GM23338 (cell line): ENCODE results near the gene ARHGEF9. TPM values are rescaled to one million over a fixed set of nuclear protein-coding genes. Genes with fewer than 3 reads are reported as not detected.

Source experiments
- ATAC-seq: fragments of 200-7000 bp; cut with Tn5 transposase; 3 replicates; pipeline ENCODE4 v1.9.1; 2020
- DNase-seq: peaks from one replicate; pipeline ENCODE4 v3.0.0-alpha.2; 2015; ENCODE audit warnings: low spot score
- H2AFZ ChIP-seq: fragments of 200-600 bp; sonication (generic); 2 replicates; pipeline ENCODE4 v1.8.0; 2016; ENCODE audit warnings: antibody characterized with exemption, mild to moderate bottlenecking, moderate library complexity
- H3F3A ChIP-seq: fragments of 200-600 bp; sonication (generic); replicated peaks from 2 replicates; pipeline ENCODE4 v1.8.0; 2017; ENCODE audit warnings: antibody characterized with exemption, mixed run types, low read depth
- H3K27ac ChIP-seq: fragments of 200-600 bp; sonication (generic); 2 replicates; pipeline ENCODE4 v1.6.1; 2016; ENCODE audit warnings: low read depth
- H3K27me3 ChIP-seq: fragments of 200-600 bp; sonication (generic); 2 replicates; pipeline ENCODE4 v1.8.0; 2016; ENCODE audit warnings: mild to moderate bottlenecking, mixed run types, moderate library complexity; ENCODE audit not compliant: insufficient read depth
- H3K36me3 ChIP-seq: fragments of 200-600 bp; sonication (generic); 2 replicates; pipeline ENCODE4 v1.8.0; 2016; ENCODE audit warnings: mild to moderate bottlenecking; ENCODE audit not compliant: insufficient read depth
- H3K4me1 ChIP-seq: fragments of 200-600 bp; sonication (generic); 2 replicates; pipeline ENCODE4 v1.8.0; 2016; ENCODE audit warnings: mild to moderate bottlenecking, moderate library complexity; ENCODE audit not compliant: insufficient read depth
- H3K4me2 ChIP-seq: fragments of 200-600 bp; sonication (generic); 2 replicates; pipeline ENCODE4 v1.7.1; 2017; ENCODE audit warnings: mixed run types
- H3K4me3 ChIP-seq: fragments of 200-600 bp; sonication (generic); 2 replicates; pipeline ENCODE4 v1.6.1; 2016; ENCODE audit warnings: mixed run types
- H3K79me2 ChIP-seq: fragments of 200-600 bp; sonication (generic); replicated peaks from 2 replicates; pipeline ENCODE4 v1.8.0; 2017; ENCODE audit warnings: mild to moderate bottlenecking; ENCODE audit not compliant: insufficient read depth
- H3K9me2 ChIP-seq: fragments of 200-600 bp; sonication (generic); 2 replicates; pipeline ENCODE4 v1.8.0; 2017; ENCODE audit not compliant: insufficient read depth
- H4K20me1 ChIP-seq: fragments of 200-600 bp; sonication (generic); replicated peaks from 2 replicates; pipeline ENCODE4 v1.8.0; 2017; ENCODE audit warnings: mild to moderate bottlenecking; ENCODE audit not compliant: insufficient read depth
- H3K27ac Mint-ChIP-seq: 2 replicates; pipeline ENCODE4 v1.8.0; 2020; ENCODE audit warnings: inconsistent platforms, mild to moderate bottlenecking, moderate library complexity, mixed read lengths
- H3K27me3 Mint-ChIP-seq: 3 replicates; pipeline ENCODE4 v1.8.0; 2022; ENCODE audit warnings: low read depth, mild to moderate bottlenecking, moderate library complexity, mixed read lengths, inconsistent platforms; ENCODE audit not compliant: insufficient read depth, poor library complexity
- H3K36me3 Mint-ChIP-seq: 3 replicates; pipeline ENCODE4 v1.8.0; 2021; ENCODE audit warnings: low read depth, mild to moderate bottlenecking, inconsistent platforms, moderate library complexity, mixed read lengths
- H3K4me1 Mint-ChIP-seq: 3 replicates; pipeline ENCODE4 v1.8.0; 2020; ENCODE audit warnings: mild to moderate bottlenecking, inconsistent platforms, mixed read lengths
- H3K4me3 Mint-ChIP-seq: 3 replicates; pipeline ENCODE4 v1.8.0; 2021; ENCODE audit warnings: moderate library complexity, mild to moderate bottlenecking, inconsistent platforms, mixed read lengths
- H3K9me3 Mint-ChIP-seq: 3 replicates; pipeline ENCODE4 v1.8.0; 2020; ENCODE audit warnings: moderate library complexity, mild to moderate bottlenecking, inconsistent platforms, mixed read lengths
- POLR2AphosphoS5 ChIP-seq: IDR thresholded peaks from 2 replicates; pipeline ENCODE4 v1.6.1; 2016; ENCODE audit warnings: antibody characterized with exemption, low read depth
- STAT1 ChIP-seq: IDR thresholded peaks from one replicate; pipeline ENCODE4 v1.6.1; 2016; ENCODE audit warnings: antibody characterized with exemption; ENCODE audit not compliant: unreplicated experiment
- ZNF114 ChIP-seq: fragments of 250-450 bp; sonication (Bioruptor Pico); IDR thresholded peaks from 2 replicates; pipeline ENCODE4 v1.5.0; 2020; ENCODE audit warnings: mild to moderate bottlenecking, moderate library complexity
- polyA plus RNA-seq: library from polyadenylated mRNA; unstranded; fragments of >200 nt; fragmentation: Nextera tagmentation; extraction: Ambion mirVana; gene quantifications from 2 replicates; pipeline ENCODE4 v1.2.1, GENCODE V29; 2016
- total RNA-seq: library from RNA; depleted of rRNA; stranded (reverse); fragments of >200 nt; shearing (Covaris generic); gene quantifications from 2 replicates; pipeline ENCODE4 v1.2.3, GENCODE V29; 2014
- TF ChIP-seq, protein P1 (sequence below): IDR thresholded peaks from 2 replicates; pipeline ENCODE4 v1.6.1; 2016; ENCODE audit warnings: antibody characterized with exemption
- TF ChIP-seq, protein P2 (sequence below): IDR thresholded peaks from one replicate; pipeline ENCODE4 v1.6.1; 2018; ENCODE audit warnings: antibody characterized with exemption; ENCODE audit not compliant: unreplicated experiment
- TF ChIP-seq, protein P3 (sequence below): fragments of 250-450 bp; sonication (Bioruptor Pico); IDR thresholded peaks from 2 replicates; pipeline ENCODE4 v1.5.0; 2020; ENCODE audit warnings: mild to moderate bottlenecking, moderate library complexity

The ARHGEF9 gene
- total and polyA plus RNA-seq, 2 experiments from 2014 or later, result 23.1 to 35.9 TPM

DNA sequence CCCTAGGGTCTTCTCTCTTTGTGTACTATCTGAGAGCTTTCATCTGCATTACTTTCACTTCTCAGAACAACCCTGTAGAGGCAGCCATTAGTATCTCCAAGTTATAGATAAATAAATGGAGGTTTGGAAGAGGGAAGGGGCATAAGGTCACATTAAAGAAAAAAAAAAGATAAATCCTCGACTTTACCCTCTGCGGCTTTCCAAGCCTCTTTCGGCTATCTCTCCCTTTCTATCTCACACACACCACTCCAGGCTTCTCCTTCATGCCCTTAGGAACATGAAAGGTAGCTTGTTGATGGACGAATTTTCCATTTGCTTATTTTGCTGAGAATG lies 660 bp upstream of the ARHGEF9 start (continued):
- TF ChIP-seq, protein P1, sequence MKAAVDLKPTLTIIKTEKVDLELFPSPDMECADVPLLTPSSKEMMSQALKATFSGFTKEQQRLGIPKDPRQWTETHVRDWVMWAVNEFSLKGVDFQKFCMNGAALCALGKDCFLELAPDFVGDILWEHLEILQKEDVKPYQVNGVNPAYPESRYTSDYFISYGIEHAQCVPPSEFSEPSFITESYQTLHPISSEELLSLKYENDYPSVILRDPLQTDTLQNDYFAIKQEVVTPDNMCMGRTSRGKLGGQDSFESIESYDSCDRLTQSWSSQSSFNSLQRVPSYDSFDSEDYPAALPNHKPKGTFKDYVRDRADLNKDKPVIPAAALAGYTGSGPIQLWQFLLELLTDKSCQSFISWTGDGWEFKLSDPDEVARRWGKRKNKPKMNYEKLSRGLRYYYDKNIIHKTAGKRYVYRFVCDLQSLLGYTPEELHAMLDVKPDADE, result no peak
- TF ChIP-seq, protein P2, sequence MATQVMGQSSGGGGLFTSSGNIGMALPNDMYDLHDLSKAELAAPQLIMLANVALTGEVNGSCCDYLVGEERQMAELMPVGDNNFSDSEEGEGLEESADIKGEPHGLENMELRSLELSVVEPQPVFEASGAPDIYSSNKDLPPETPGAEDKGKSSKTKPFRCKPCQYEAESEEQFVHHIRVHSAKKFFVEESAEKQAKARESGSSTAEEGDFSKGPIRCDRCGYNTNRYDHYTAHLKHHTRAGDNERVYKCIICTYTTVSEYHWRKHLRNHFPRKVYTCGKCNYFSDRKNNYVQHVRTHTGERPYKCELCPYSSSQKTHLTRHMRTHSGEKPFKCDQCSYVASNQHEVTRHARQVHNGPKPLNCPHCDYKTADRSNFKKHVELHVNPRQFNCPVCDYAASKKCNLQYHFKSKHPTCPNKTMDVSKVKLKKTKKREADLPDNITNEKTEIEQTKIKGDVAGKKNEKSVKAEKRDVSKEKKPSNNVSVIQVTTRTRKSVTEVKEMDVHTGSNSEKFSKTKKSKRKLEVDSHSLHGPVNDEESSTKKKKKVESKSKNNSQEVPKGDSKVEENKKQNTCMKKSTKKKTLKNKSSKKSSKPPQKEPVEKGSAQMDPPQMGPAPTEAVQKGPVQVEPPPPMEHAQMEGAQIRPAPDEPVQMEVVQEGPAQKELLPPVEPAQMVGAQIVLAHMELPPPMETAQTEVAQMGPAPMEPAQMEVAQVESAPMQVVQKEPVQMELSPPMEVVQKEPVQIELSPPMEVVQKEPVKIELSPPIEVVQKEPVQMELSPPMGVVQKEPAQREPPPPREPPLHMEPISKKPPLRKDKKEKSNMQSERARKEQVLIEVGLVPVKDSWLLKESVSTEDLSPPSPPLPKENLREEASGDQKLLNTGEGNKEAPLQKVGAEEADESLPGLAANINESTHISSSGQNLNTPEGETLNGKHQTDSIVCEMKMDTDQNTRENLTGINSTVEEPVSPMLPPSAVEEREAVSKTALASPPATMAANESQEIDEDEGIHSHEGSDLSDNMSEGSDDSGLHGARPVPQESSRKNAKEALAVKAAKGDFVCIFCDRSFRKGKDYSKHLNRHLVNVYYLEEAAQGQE, result no peak
- TF ChIP-seq ZNF114 (CRISPR knock-in tag), result no peak

DNA sequence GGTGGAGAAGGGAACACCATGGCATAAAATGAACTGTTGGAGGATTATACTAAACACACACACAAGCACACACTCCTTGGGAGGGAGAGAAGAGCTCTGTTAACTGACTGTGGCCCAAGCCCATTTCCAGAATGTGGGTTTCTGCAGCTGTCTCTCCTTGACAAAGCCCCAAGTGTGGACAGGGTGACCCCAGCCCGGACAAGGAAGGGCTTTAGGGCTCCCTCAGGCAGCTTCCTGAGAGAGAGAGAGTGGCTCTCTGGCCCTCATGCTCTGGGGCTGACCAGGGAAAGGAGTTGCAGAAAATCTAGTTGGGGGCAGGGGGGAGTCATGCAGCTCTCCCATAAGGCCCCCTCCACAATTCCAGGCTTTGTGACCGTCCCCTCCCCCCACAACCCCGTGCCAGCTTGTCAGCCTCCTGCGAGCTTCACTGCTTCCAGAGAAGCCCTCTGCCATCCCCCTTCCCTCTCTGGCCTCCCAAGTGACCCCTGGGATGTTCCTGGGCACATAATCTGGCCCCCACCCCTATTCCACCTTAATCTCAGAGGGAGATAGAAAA lies 590 bp downstream of the ARHGEF9 start:
- peaks cover 48% of the 10 kb centered on the region for H3K79me2 ChIP-seq
- H3K4me2 ChIP-seq, result peak overlapping the region; percentile 77
- no peaks in the 10 kb centered on the region for H3K9me2 ChIP-seq
- no peaks in the 10 kb centered on the region for H3F3A ChIP-seq
- peak; percentile 18 for ATAC-seq
- no peak for DNase-seq
- peaks cover 12% of the 10 kb centered on the region for H3K4me1 ChIP-seq
- peak overlapping the region; percentile 75 for H3K4me3 Mint-ChIP-seq
- TF ChIP-seq STAT1 (no peak), POLR2AphosphoS5 (no peak), ZNF114 (CRISPR knock-in tag) (no peak)
- TF ChIP-seq, protein P2, result no peak
- TF ChIP-seq, protein P3, sequence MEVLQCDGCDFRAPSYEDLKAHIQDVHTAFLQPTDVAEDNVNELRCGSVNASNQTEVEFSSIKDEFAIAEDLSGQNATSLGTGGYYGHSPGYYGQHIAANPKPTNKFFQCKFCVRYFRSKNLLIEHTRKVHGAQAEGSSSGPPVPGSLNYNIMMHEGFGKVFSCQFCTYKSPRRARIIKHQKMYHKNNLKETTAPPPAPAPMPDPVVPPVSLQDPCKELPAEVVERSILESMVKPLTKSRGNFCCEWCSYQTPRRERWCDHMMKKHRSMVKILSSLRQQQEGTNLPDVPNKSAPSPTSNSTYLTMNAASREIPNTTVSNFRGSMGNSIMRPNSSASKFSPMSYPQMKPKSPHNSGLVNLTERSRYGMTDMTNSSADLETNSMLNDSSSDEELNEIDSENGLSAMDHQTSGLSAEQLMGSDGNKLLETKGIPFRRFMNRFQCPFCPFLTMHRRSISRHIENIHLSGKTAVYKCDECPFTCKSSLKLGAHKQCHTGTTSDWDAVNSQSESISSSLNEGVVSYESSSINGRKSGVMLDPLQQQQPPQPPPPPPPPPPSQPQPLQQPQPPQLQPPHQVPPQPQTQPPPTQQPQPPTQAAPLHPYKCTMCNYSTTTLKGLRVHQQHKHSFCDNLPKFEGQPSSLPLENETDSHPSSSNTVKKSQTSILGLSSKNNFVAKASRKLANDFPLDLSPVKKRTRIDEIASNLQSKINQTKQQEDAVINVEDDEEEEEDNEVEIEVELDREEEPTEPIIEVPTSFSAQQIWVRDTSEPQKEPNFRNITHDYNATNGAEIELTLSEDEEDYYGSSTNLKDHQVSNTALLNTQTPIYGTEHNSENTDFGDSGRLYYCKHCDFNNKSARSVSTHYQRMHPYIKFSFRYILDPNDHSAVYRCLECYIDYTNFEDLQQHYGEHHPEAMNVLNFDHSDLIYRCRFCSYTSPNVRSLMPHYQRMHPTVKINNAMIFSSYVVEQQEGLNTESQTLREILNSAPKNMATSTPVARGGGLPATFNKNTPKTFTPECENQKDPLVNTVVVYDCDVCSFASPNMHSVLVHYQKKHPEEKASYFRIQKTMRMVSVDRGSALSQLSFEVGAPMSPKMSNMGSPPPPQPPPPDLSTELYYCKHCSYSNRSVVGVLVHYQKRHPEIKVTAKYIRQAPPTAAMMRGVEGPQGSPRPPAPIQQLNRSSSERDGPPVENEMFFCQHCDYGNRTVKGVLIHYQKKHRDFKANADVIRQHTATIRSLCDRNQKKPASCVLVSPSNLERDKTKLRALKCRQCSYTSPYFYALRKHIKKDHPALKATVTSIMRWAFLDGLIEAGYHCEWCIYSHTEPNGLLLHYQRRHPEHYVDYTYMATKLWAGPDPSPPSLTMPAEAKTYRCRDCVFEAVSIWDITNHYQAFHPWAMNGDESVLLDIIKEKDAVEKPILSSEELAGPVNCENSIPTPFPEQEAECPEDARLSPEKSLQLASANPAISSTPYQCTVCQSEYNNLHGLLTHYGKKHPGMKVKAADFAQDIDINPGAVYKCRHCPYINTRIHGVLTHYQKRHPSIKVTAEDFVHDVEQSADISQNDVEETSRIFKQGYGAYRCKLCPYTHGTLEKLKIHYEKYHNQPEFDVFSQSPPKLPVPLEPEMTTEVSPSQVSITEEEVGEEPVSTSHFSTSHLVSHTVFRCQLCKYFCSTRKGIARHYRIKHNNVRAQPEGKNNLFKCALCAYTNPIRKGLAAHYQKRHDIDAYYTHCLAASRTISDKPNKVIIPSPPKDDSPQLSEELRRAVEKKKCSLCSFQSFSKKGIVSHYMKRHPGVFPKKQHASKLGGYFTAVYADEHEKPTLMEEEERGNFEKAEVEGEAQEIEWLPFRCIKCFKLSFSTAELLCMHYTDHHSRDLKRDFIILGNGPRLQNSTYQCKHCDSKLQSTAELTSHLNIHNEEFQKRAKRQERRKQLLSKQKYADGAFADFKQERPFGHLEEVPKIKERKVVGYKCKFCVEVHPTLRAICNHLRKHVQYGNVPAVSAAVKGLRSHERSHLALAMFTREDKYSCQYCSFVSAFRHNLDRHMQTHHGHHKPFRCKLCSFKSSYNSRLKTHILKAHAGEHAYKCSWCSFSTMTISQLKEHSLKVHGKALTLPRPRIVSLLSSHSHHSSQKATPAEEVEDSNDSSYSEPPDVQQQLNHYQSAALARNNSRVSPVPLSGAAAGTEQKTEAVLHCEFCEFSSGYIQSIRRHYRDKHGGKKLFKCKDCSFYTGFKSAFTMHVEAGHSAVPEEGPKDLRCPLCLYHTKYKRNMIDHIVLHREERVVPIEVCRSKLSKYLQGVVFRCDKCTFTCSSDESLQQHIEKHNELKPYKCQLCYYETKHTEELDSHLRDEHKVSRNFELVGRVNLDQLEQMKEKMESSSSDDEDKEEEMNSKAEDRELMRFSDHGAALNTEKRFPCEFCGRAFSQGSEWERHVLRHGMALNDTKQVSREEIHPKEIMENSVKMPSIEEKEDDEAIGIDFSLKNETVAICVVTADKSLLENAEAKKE (CRISPR knock-in tag), result no peak
- H3K27me3 Mint-ChIP-seq, result peaks cover 4% of the 10 kb centered on the region
- H2AFZ ChIP-seq, result no peak overlapping the region
- peaks cover 15% of the 10 kb centered on the region for H3K9me3 Mint-ChIP-seq
- peaks cover 19% of the 10 kb centered on the region for H3K4me1 Mint-ChIP-seq
- H4K20me1 ChIP-seq, result no peaks in the 10 kb centered on the region
- H3K36me3 Mint-ChIP-seq, result peaks cover 27% of the 10 kb centered on the region
- no peaks in the 10 kb centered on the region for H3K36me3 ChIP-seq
- H3K27ac Mint-ChIP-seq, result peak overlapping the region; percentile 89
- peak overlapping the region; percentile 84 for H3K27ac ChIP-seq
- H3K4me3 ChIP-seq, result peak overlapping the region; percentile 70
- H3K27me3 ChIP-seq, result no peaks in the 10 kb centered on the region
